AG04450 (cell line): ENCODE data around the gene TMEM101. TPM values are rescaled to one million over a fixed set of nuclear protein-coding genes. Genes with fewer than 3 reads are reported as not detected.

Experiments
- CTCF ChIA-PET: fragments of 300-600, 350-600 bp; formaldehyde crosslinking; extraction: SDS; loops from one replicate; lab custom pipeline; 2022; ENCODE audit warnings: antibody characterized with exemption, inconsistent platforms; lab: Charles Lee
- POLR2A ChIA-PET: fragments of 350-600 bp; formaldehyde crosslinking; extraction: SDS; loops from one replicate; lab custom pipeline; 2021; ENCODE audit warnings: antibody characterized with exemption, inconsistent platforms; lab: Yijun Ruan, JAX
- DNase-seq: peaks from one replicate; pipeline ENCODE4 v3.0.0-alpha.2; 2011; ENCODE audit warnings: low read depth, low spot score
- H3K27ac ChIP-seq: one replicate; pipeline ENCODE4 v1.5.1; 2012; ENCODE audit warnings: low read depth, low read length, control low read depth
- H3K27me3 ChIP-seq: one replicate; pipeline ENCODE4 v1.6.0; 2012; ENCODE audit warnings: low read length; ENCODE audit not compliant: control insufficient read depth, insufficient read depth
- H3K4me3 ChIP-seq: 2 replicates; pipeline ENCODE4 v1.5.1; 2011; ENCODE audit warnings: mild to moderate bottlenecking, low read depth, low read length, control low read depth
- H3K9me3 ChIP-seq: 2 replicates; pipeline ENCODE4 v1.5.1; 2012; ENCODE audit warnings: low read length; ENCODE audit not compliant: control insufficient read depth, insufficient read depth
- CTCF ChIP-seq: IDR thresholded peaks from 2 replicates; pipeline ENCODE4 v1.5.1; 2011; ENCODE audit warnings: low read depth, low read length, control low read depth, inconsistent platforms
- polyA plus RNA-seq: library from polyadenylated mRNA; depleted of rRNA; stranded (reverse); fragments of >200 nt; gene quantifications from 2 replicates; pipeline ENCODE4 v1.2.3, GENCODE V29; 2011

The TMEM101 gene
- polyA plus RNA-seq, 1 experiment: 31.3 TPM

- POLR2A ChIA-PET: no interaction called here
- DNase-seq: no peak
Measured at GRCh38 chr17:44007346-44008204, 7.2 kb downstream of the TMEM101 start.

GRCh38 chr17:44006598-44007345, 8.0 kb downstream of the TMEM101 start:
- CTCF ChIA-PET: interaction anchor here (0.6 to 2.3 kb wide), 3 partner anchors 27 to 109 kb away, joined by 3 to 9 read pairs (median 5); no protein-coding TSS in a partner anchor
- H3K27ac ChIP-seq: peak overlapping the region; percentile 57

More at GRCh38 chr17:44007346-44008204, 7.2 kb downstream of the TMEM101 start:
- peaks cover 9% of the 10 kb centered on the region for H3K27me3 ChIP-seq
- H3K4me3 ChIP-seq: peak overlapping the region; percentile 80
- H3K27ac ChIP-seq: peak overlapping the region; percentile 52
- peaks cover 4% of the 10 kb centered on the region; the same call in 1 of the 2 replicates for H3K9me3 ChIP-seq
- TF ChIP-seq CTCF: no peak
- CTCF ChIA-PET: interaction anchor here (0.7 to 2.3 kb wide), 3 partner anchors 12 to 110 kb away, joined by 3 to 9 read pairs (median 9); no protein-coding TSS in a partner anchor

GRCh38 chr17:44006272-44006597, 8.5 kb downstream of the TMEM101 start:
- Histone ChIP-seq H3K27me3 (peaks cover 9% of the 10 kb centered on the region), H3K4me3 (peak overlapping the region; percentile 55), H3K9me3 (peaks cover 4% of the 10 kb centered on the region; the same call in 1 of the 2 replicates), H3K27ac (peak overlapping the region; percentile 57)
- DNase-seq: no peak
- POLR2A ChIA-PET: interaction anchor here (0.6 to 0.8 kb wide), 2 partner anchors 20 to 37 kb away, joined by 3 to 7 read pairs; no protein-coding TSS in a partner anchor
- TF ChIP-seq CTCF: no peak
- CTCF ChIA-PET: interaction anchor here (0.6 to 1.0 kb wide), 2 partner anchors 28 to 62 kb away, joined by 3 to 5 read pairs; no protein-coding TSS in a partner anchor

More at GRCh38 chr17:44006598-44007345, 8.0 kb downstream of the TMEM101 start:
- DNase-seq: peak; percentile 87
- POLR2A ChIA-PET: interaction anchor here (0.6 to 0.8 kb wide), 2 partner anchors 19 to 37 kb away, joined by 3 to 7 read pairs; no protein-coding TSS in a partner anchor
- H3K27me3 ChIP-seq: peaks cover 9% of the 10 kb centered on the region
- TF ChIP-seq CTCF: peak; percentile 75
- H3K9me3 ChIP-seq: peaks cover 4% of the 10 kb centered on the region; the same call in 1 of the 2 replicates
- peak overlapping the region; percentile 80 for H3K4me3 ChIP-seq

- CTCF ChIA-PET: interaction anchor here (0.6 to 1.0 kb wide), 3 partner anchors 28 to 61 kb away, joined by 3 to 5 read pairs (median 5); no protein-coding TSS in a partner anchor
Measured at GRCh38 chr17:44005527-44006271, 9.1 kb downstream of the TMEM101 start.

More at GRCh38 chr17:44005527-44006271, 9.1 kb downstream of the TMEM101 start:
- TF ChIP-seq CTCF: peak; percentile 7; the same call in 1 of the 2 replicates
- H3K9me3 ChIP-seq: peaks cover 4% of the 10 kb centered on the region; the same call in 1 of the 2 replicates
- DNase-seq: no peak
- peaks cover 9% of the 10 kb centered on the region for H3K27me3 ChIP-seq
- H3K4me3 ChIP-seq: peak overlapping the region; percentile 55
- peak overlapping the region; percentile 57 for H3K27ac ChIP-seq
- POLR2A ChIA-PET: interaction anchor here (0.6 to 0.8 kb wide), 2 partner anchors 20 to 38 kb away, joined by 3 to 7 read pairs; no protein-coding TSS in a partner anchor
